Thoracic aorta (tissue), 2 donors: ENCODE measurements around the gene CNTNAP4. TPM values are rescaled to one million over a fixed set of nuclear protein-coding genes. Genes with fewer than 3 reads are reported as not detected.

Source experiments
- ATAC-seq: fragments of 150-250 bp; one replicate; pipeline ENCODE4 v1.8.0; 2017; ENCODE audit warnings: low read depth; ENCODE audit not compliant: insufficient number of reproducible peaks, low FRiP score
- DNase-seq: peaks from one replicate; pipeline ENCODE4 v3.0.0-alpha.2; 2020; ENCODE audit warnings: low spot score
- H3K27ac ChIP-seq, 2 donors: fragments of 200-600 bp; sonication (generic); 1 replicate in 1 of 2; 2 replicates in 1 of 2; pipeline ENCODE4 v1.5.1; 2016; ENCODE audit warnings: mild to moderate bottlenecking in 2 of 2, moderate library complexity in 2 of 2
- H3K27me3 ChIP-seq: fragments of 200-600 bp; sonication (generic); replicated peaks from 2 replicates; pipeline ENCODE4 v1.6.0; 2016; ENCODE audit warnings: mild to moderate bottlenecking; ENCODE audit not compliant: insufficient read depth
- H3K36me3 ChIP-seq: fragments of 200-600 bp; sonication (generic); one replicate; pipeline ENCODE4 v1.5.1; 2016
- H3K4me1 ChIP-seq, 2 donors: fragments of 200-600 bp; sonication (generic); 1 replicate in 1 of 2; 2 replicates in 1 of 2; pipeline versions ENCODE4 v1.5.1 to v1.6.0; 2016; ENCODE audit warnings: low read depth in 2 of 2, mild to moderate bottlenecking in 1 of 2; ENCODE audit not compliant: control insufficient read depth in 1 of 2
- H3K4me3 ChIP-seq: fragments of 200-600 bp; sonication (generic); 2 replicates; pipeline ENCODE4 v1.5.1; 2016; ENCODE audit warnings: mild to moderate bottlenecking
- H3K9me3 ChIP-seq: fragments of 200-600 bp; sonication (generic); 2 replicates; pipeline ENCODE4 v1.5.1; 2016
- total RNA-seq, 2 donors: library from RNA; depleted of rRNA; stranded (reverse); fragments of >200 nt; gene quantifications; one replicate each; pipeline versions ENCODE4 v1.1.0 to v1.2.3, GENCODE V29; 2016
- TF ChIP-seq, protein P1 (sequence below): fragments of 200-600 bp; sonication (generic); IDR thresholded peaks from one replicate; pipeline ENCODE4 v1.5.1; 2019; ENCODE audit warnings: antibody characterized with exemption

The CNTNAP4 gene
- total RNA-seq, 2 donors from 2014 or later = not detected

DNA sequence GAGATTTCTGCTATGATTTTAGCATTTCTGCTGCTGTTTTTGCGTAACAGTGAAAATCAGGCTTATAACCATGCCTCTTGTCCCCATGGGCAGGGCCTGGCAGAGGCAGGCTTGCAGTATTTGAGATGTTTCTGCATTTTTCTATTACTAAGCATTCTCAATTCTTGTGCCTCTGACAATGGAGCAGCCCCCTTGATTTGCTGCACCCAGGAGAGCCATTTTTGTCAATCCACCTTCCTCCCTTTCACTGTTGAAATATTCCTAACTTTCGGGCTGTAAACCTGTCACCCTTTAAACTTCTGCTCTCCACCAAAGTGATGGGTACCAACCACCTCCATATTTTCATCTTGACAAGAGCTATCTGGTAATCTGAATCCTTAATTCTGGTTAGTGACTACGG lies 178.1 kb downstream of the CNTNAP4 start:
- no peaks in the 10 kb centered on the region for H3K9me3 ChIP-seq
- H3K36me3 ChIP-seq = no peaks in the 10 kb centered on the region
- no peaks in the 10 kb centered on the region for H3K4me1 ChIP-seq
- H3K27ac ChIP-seq = no peak overlapping the region
- no peak overlapping the region for H3K4me3 ChIP-seq
- DNase-seq (no peak), ATAC-seq (no peak)
- no peaks in the 10 kb centered on the region for H3K27me3 ChIP-seq
- TF ChIP-seq, protein P1, sequence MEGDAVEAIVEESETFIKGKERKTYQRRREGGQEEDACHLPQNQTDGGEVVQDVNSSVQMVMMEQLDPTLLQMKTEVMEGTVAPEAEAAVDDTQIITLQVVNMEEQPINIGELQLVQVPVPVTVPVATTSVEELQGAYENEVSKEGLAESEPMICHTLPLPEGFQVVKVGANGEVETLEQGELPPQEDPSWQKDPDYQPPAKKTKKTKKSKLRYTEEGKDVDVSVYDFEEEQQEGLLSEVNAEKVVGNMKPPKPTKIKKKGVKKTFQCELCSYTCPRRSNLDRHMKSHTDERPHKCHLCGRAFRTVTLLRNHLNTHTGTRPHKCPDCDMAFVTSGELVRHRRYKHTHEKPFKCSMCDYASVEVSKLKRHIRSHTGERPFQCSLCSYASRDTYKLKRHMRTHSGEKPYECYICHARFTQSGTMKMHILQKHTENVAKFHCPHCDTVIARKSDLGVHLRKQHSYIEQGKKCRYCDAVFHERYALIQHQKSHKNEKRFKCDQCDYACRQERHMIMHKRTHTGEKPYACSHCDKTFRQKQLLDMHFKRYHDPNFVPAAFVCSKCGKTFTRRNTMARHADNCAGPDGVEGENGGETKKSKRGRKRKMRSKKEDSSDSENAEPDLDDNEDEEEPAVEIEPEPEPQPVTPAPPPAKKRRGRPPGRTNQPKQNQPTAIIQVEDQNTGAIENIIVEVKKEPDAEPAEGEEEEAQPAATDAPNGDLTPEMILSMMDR = no peak

GRCh38 chr16:76456016-76456415 lies 178.8 kb downstream of the CNTNAP4 start:
- H3K27me3 ChIP-seq = no peaks in the 10 kb centered on the region
- DNase-seq = no peak
- H3K36me3 ChIP-seq = no peaks in the 10 kb centered on the region
- no peak overlapping the region for H3K4me3 ChIP-seq
- TF ChIP-seq, protein P1 = no peak
- no peaks in the 10 kb centered on the region for H3K9me3 ChIP-seq
- no peaks in the 10 kb centered on the region for H3K4me1 ChIP-seq
- no peak overlapping the region for H3K27ac ChIP-seq
- ATAC-seq = no peak

- TF ChIP-seq, protein P1 = no peak
- H3K4me1 ChIP-seq = no peaks in the 10 kb centered on the region
- DNase-seq = no peak
- H3K36me3 ChIP-seq = no peaks in the 10 kb centered on the region
- no peaks in the 10 kb centered on the region for H3K9me3 ChIP-seq
- H3K27me3 ChIP-seq = no peaks in the 10 kb centered on the region
- ATAC-seq = no peak
- H3K27ac ChIP-seq = no peak overlapping the region
- H3K4me3 ChIP-seq = no peak overlapping the region
These were observed 181.9 kb downstream of the CNTNAP4 start for GRCh38 chr16:76459111-76459510.

DNA sequence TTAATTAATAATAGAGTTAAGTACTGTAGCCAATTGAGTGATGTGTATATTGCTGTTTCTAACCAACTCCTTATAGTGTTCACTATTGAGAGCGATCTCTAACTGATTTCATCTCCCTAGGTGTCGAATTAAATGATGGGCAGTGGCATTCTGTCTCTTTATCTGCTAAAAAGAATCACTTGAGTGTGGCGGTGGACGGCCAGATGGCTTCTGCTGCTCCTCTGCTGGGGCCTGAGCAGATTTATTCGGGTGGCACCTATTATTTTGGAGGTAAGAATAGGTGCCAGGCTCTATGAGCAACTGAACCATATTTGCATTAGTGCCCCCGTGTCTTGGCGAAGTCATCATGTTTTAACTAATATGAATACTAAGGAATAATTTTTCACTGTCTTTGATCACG lies 184.6 kb downstream of the CNTNAP4 start:
- Histone ChIP-seq H3K27me3 (no peaks in the 10 kb centered on the region), H3K4me1 (no peaks in the 10 kb centered on the region), H3K36me3 (no peaks in the 10 kb centered on the region), H3K27ac (no peak overlapping the region), H3K4me3 (no peak overlapping the region), H3K9me3 (no peaks in the 10 kb centered on the region)
- TF ChIP-seq, protein P1 = no peak
- DNase-seq (no peak), ATAC-seq (no peak)

GRCh38 chr16:76464955-76465620 lies 187.9 kb downstream of the CNTNAP4 start:
- DNase-seq (no peak), ATAC-seq (no peak)
- no peaks in the 10 kb centered on the region for H3K36me3 ChIP-seq
- TF ChIP-seq, protein P1 = no peak
- no peaks in the 10 kb centered on the region for H3K27me3 ChIP-seq
- H3K27ac ChIP-seq = no peak overlapping the region
- no peak overlapping the region for H3K4me3 ChIP-seq
- H3K9me3 ChIP-seq = no peaks in the 10 kb centered on the region
- no peaks in the 10 kb centered on the region for H3K4me1 ChIP-seq
